ENCODE data around the gene OR10H2. TPM values are rescaled to one million over a fixed set of nuclear protein-coding genes. Genes with fewer than 3 reads are reported as not detected.

The OR10H2 gene
- total and polyA plus RNA-seq, 3 donors from 2014 or later = not detected

- no peaks in the 10 kb centered on the region for H3K27me3 ChIP-seq
These were observed 4.6 kb downstream of the OR10H2 start for GRCh38 chr19:15732388-15732787.

GRCh38 chr19:15733895-15734294 is 6.1 kb downstream of the OR10H2 start:
- Histone ChIP-seq H3K27ac (no peak overlapping the region), H3K9me3 (no peaks in the 10 kb centered on the region), H3K27me3 (no peaks in the 10 kb centered on the region), H3K36me3 (ENCODE audit: low read depth, missing control alignments) (no peaks in the 10 kb centered on the region), H3K4me1 (no peaks in the 10 kb centered on the region), H3K4me3 (no peak overlapping the region)
- TF ChIP-seq CTCF (IDR thresholded peaks at IDR 0.05) (no peak), POLR2A (IDR thresholded peaks at IDR 0.05) (no peak)
- DNase-seq = no peak
- 68 to 76% methylated on average over 6 of the region's 6 CpGs for WGBS, 2 donors
- intact Hi-C loops (cut with DNase I; ENCODE audit: low total_unique reads) = no loop called here

More at GRCh38 chr19:15732388-15732787, 4.6 kb downstream of the OR10H2 start:
- no peak overlapping the region for H3K4me3 ChIP-seq
- H3K4me1 ChIP-seq = no peaks in the 10 kb centered on the region
- no peaks in the 10 kb centered on the region for H3K36me3 ChIP-seq (ENCODE audit: low read depth, missing control alignments)
- WGBS, 2 donors = 44% methylated on average over 1 of the region's 1 CpG; no CpG with 5 or more reads in 1 of the 2 donors
- no peak for DNase-seq
- TF ChIP-seq CTCF (IDR thresholded peaks at IDR 0.05) = no peak
- no peak for TF ChIP-seq POLR2A (IDR thresholded peaks at IDR 0.05)
- intact Hi-C loops (cut with DNase I; ENCODE audit: low total_unique reads) = no loop called here
- no peak overlapping the region for H3K27ac ChIP-seq
- no peaks in the 10 kb centered on the region for H3K9me3 ChIP-seq

GRCh38 chr19:15737722-15738121 is 9.9 kb downstream of the OR10H2 start, which contains the start of gene OR10H3:
OR10H3 (plus strand) TSS chr19:15737985; CDS start chr19:15741393, 3,408 bp downstream.
- 61 to 69% methylated on average over 4 of the region's 4 CpGs for WGBS, 2 donors
- intact Hi-C loops (cut with DNase I; ENCODE audit: low total_unique reads) = no loop called here
- no peak for TF ChIP-seq CTCF (IDR thresholded peaks at IDR 0.05)
- TF ChIP-seq POLR2A (IDR thresholded peaks at IDR 0.05) = no peak

GRCh38 chr19:15740785-15741184 is 13.0 kb downstream of the OR10H2 start:
- Histone ChIP-seq H3K27me3 (no peaks in the 10 kb centered on the region), H3K9me3 (no peaks in the 10 kb centered on the region), H3K36me3 (ENCODE audit: low read depth, missing control alignments) (no peaks in the 10 kb centered on the region), H3K4me3 (no peak overlapping the region), H3K4me1 (no peaks in the 10 kb centered on the region), H3K27ac (no peak overlapping the region)
- TF ChIP-seq POLR2A (IDR thresholded peaks at IDR 0.05) (no peak), CTCF (IDR thresholded peaks at IDR 0.05) (no peak)
- 75 to 77% methylated on average over 1 of the region's 1 CpG for WGBS, 2 donors
- intact Hi-C loops (cut with DNase I; ENCODE audit: low total_unique reads) = no loop called here
- no peak for DNase-seq

More at GRCh38 chr19:15737722-15738121, 9.9 kb downstream of the OR10H2 start, which contains the start of gene OR10H3:
- Histone ChIP-seq H3K27ac (no peak within 1 kb of the TSS), H3K9me3 (no peaks in the 10 kb centered on the region), H3K4me1 (no peaks in the 10 kb centered on the region), H3K4me3 (no peak within 1 kb of the TSS), H3K27me3 (no peaks in the 10 kb centered on the region), H3K36me3 (ENCODE audit: low read depth, missing control alignments) (no peaks in the 10 kb centered on the region)
- DNase-seq = no peak

- H3K4me3 ChIP-seq = no peak overlapping the region
- no peak for DNase-seq
- H3K4me1 ChIP-seq = no peaks in the 10 kb centered on the region
- WGBS, 2 donors = 85 to 88% methylated on average over 2 of the region's 2 CpGs
- no peaks in the 10 kb centered on the region for H3K9me3 ChIP-seq
- intact Hi-C loops (cut with DNase I; ENCODE audit: low total_unique reads) = no loop called here
- no peak overlapping the region for H3K27ac ChIP-seq
- H3K27me3 ChIP-seq = no peaks in the 10 kb centered on the region
- no peaks in the 10 kb centered on the region for H3K36me3 ChIP-seq (ENCODE audit: low read depth, missing control alignments)
- TF ChIP-seq POLR2A (IDR thresholded peaks at IDR 0.05) (no peak), CTCF (IDR thresholded peaks at IDR 0.05) (no peak)
These were observed 20.4 kb downstream of the OR10H2 start for GRCh38 chr19:15748239-15748638.
